ENCODE measurements around the gene ASXL1.

GRCh38 chr20:32360333-32360634, 2.2 kb downstream of the ASXL1 start:
- TF ChIP-seq CTCF (IDR thresholded peaks at IDR 0.05) (no peak), EP300 (IDR thresholded peaks at IDR 0.05) (no peak)
